ENCODE measurements around the gene COX14. TPM values are rescaled to one million over a fixed set of nuclear protein-coding genes. Genes with fewer than 3 reads are reported as not detected.

Gene COX14
- total RNA-seq, 1 experiment from 2014 or later, result 28.7 TPM

DNA sequence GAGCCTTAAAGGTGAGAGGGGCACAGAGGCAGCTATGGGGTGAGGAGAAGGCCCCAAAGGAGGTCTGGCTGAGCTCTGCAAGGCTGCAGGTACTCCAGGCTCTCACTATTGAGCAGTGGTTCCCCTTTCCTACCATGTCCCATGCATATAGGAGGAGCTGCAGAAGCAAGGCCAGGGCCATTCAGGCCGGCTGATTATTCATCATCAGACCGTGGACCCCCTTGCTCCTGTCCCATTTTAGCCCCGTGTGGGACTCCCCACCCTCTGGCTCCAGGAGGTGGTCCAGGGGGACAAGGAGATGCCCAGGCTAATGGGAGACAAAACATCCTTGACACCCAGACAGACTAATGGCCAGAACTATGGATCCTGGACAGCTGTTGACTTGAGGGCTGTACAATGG is 5.1 kb upstream of the COX14 start:
- H3K27me3 ChIP-seq (replicated peaks; ENCODE audit: insufficient read depth, low read depth, low read length, poor library complexity), result no peaks in the 10 kb centered on the region
- no peak for DNase-seq (ENCODE audit: low spot score)
- H3K9me3 ChIP-seq (ENCODE audit: low read depth, low read length, poor library complexity, severe bottlenecking), result no peaks in the 10 kb centered on the region
- TF ChIP-seq, protein P1, sequence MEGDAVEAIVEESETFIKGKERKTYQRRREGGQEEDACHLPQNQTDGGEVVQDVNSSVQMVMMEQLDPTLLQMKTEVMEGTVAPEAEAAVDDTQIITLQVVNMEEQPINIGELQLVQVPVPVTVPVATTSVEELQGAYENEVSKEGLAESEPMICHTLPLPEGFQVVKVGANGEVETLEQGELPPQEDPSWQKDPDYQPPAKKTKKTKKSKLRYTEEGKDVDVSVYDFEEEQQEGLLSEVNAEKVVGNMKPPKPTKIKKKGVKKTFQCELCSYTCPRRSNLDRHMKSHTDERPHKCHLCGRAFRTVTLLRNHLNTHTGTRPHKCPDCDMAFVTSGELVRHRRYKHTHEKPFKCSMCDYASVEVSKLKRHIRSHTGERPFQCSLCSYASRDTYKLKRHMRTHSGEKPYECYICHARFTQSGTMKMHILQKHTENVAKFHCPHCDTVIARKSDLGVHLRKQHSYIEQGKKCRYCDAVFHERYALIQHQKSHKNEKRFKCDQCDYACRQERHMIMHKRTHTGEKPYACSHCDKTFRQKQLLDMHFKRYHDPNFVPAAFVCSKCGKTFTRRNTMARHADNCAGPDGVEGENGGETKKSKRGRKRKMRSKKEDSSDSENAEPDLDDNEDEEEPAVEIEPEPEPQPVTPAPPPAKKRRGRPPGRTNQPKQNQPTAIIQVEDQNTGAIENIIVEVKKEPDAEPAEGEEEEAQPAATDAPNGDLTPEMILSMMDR (conservative IDR thresholded peaks at IDR 0.05; ENCODE audit: low read depth, low read length), result no peak
- no peak for TF ChIP-seq EZH2 (IDR thresholded peaks at IDR 0.05; ENCODE audit: borderline replicate concordance, low read depth, low read length, poor library complexity, severe bottlenecking)
- no peak overlapping the region for H3K27ac ChIP-seq (ENCODE audit: low read depth, low read length, poor library complexity, severe bottlenecking)
- no peaks in the 10 kb centered on the region for H3K36me3 ChIP-seq (ENCODE audit: insufficient read depth, low read length, poor library complexity, severe bottlenecking)
- ChIA-PET CTCF (no interaction called here), POLR2A (ENCODE audit: low non-redundant PET) (no interaction called here)
- intact Hi-C loops (cut with micrococcal nuclease; ENCODE audit: unreplicated experiment), result no loop called here
- H3K4me3 ChIP-seq (ENCODE audit: low read depth, low read length, poor library complexity, severe bottlenecking), result no peak overlapping the region
- no TSS peak for BruUV-seq (replicated peaks)
- peaks cover 29% of the 10 kb centered on the region for H3K4me1 ChIP-seq (ENCODE audit: insufficient read depth, low read length, poor library complexity, severe bottlenecking)

DNA sequence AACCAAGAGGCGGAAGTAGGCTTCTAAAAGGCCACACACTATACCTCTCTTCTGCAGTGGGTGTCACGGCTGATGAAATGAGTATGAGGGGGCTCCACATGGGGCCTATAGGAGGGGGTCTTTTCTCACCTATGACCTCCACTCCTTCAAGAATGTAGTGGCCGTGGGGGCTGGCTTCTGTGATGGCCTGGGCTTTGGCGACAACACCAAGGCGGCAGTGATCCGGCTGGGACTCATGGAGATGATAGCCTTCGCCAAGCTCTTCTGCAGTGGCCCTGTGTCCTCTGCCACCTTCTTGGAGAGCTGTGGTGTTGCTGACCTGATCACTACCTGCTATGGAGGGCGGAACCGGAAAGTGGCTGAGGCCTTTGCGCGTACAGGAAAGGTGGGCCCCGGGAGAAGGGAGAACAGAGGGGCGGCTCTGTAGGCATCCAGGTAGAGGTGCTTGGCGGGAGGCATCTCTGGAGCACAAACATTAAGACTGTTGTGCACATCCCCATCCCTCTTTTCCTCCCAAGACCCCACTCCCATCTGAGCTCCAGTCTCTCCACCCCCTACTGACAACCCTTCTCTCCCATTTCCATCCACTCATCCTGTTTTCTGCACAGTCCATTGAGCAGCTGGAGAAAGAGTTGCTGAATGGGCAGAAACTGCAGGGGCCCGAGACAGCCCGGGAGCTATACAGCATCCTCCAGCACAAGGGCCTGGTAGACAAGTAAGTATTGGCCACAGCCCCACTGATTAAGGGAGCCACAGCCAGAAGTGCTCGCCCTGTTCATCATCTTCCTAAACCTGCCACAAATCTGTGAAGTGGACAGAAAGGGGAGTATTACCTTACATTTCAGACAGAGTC is 4.4 kb upstream of the COX14 start:
- Histone ChIP-seq H3K4me1 (ENCODE audit: insufficient read depth, low read length, poor library complexity, severe bottlenecking) (peaks cover 29% of the 10 kb centered on the region), H3K27me3 (replicated peaks; ENCODE audit: insufficient read depth, low read depth, low read length, poor library complexity) (no peaks in the 10 kb centered on the region), H3K36me3 (ENCODE audit: insufficient read depth, low read length, poor library complexity, severe bottlenecking) (no peaks in the 10 kb centered on the region), H3K9me3 (ENCODE audit: low read depth, low read length, poor library complexity, severe bottlenecking) (no peaks in the 10 kb centered on the region), H3K4me3 (ENCODE audit: low read depth, low read length, poor library complexity, severe bottlenecking) (no peak overlapping the region), H3K27ac (ENCODE audit: low read depth, low read length, poor library complexity, severe bottlenecking) (no peak overlapping the region)
- TF ChIP-seq, protein P1 (conservative IDR thresholded peaks at IDR 0.05; ENCODE audit: low read depth, low read length), result no peak
- TF ChIP-seq EZH2 (IDR thresholded peaks at IDR 0.05; ENCODE audit: borderline replicate concordance, low read depth, low read length, poor library complexity, severe bottlenecking), result no peak
- CTCF ChIA-PET, result no interaction called here
- intact Hi-C loops (cut with micrococcal nuclease; ENCODE audit: unreplicated experiment), result no loop called here
- no peak for DNase-seq (ENCODE audit: low spot score)
- POLR2A ChIA-PET (ENCODE audit: low non-redundant PET), result no interaction called here
- BruUV-seq (replicated peaks), result no TSS peak

DNA sequence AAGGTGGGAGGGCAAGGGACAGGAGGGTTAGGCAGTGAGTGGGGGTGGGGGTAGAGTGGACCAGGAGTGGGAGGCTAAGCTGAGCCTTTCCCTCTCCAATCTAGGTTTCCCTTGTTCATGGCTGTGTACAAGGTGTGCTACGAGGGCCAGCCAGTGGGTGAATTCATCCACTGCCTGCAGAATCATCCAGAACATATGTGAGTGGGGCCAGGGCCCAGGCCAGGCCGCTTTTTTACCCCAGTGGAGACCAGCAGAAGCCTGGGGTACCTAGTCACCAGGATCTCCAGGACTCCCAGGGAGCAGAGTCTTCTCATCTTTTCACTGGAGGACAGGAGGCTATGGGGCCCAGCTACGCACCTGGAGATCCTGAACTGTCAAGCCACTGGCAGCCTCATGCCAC is 2.7 kb upstream of the COX14 start:
- intact Hi-C loops (cut with micrococcal nuclease; ENCODE audit: unreplicated experiment), result no loop called here
- TF ChIP-seq EZH2 (IDR thresholded peaks at IDR 0.05; ENCODE audit: borderline replicate concordance, low read depth, low read length, poor library complexity, severe bottlenecking), result no peak
- no peak for DNase-seq (ENCODE audit: low spot score)
- POLR2A ChIA-PET (ENCODE audit: low non-redundant PET), result no interaction called here
- Histone ChIP-seq H3K27ac (ENCODE audit: low read depth, low read length, poor library complexity, severe bottlenecking) (peak overlapping the region; percentile 49), H3K36me3 (ENCODE audit: insufficient read depth, low read length, poor library complexity, severe bottlenecking) (no peaks in the 10 kb centered on the region), H3K27me3 (replicated peaks; ENCODE audit: insufficient read depth, low read depth, low read length, poor library complexity) (no peaks in the 10 kb centered on the region), H3K9me3 (ENCODE audit: low read depth, low read length, poor library complexity, severe bottlenecking) (no peaks in the 10 kb centered on the region), H3K4me1 (ENCODE audit: insufficient read depth, low read length, poor library complexity, severe bottlenecking) (peaks cover 27% of the 10 kb centered on the region), H3K4me3 (ENCODE audit: low read depth, low read length, poor library complexity, severe bottlenecking) (no peak overlapping the region)
- CTCF ChIA-PET, result interaction anchor here (1.1 to 2.7 kb wide), 2 partner anchors 25 to 67 kb away, joined by 3 to 19 read pairs; partner anchors contain the start of gene SMARCD1
- no TSS peak for BruUV-seq (replicated peaks)

Data from A673 (cell line).